ENCODE results near the gene COL5A1.

The COL5A1 gene

DNA sequence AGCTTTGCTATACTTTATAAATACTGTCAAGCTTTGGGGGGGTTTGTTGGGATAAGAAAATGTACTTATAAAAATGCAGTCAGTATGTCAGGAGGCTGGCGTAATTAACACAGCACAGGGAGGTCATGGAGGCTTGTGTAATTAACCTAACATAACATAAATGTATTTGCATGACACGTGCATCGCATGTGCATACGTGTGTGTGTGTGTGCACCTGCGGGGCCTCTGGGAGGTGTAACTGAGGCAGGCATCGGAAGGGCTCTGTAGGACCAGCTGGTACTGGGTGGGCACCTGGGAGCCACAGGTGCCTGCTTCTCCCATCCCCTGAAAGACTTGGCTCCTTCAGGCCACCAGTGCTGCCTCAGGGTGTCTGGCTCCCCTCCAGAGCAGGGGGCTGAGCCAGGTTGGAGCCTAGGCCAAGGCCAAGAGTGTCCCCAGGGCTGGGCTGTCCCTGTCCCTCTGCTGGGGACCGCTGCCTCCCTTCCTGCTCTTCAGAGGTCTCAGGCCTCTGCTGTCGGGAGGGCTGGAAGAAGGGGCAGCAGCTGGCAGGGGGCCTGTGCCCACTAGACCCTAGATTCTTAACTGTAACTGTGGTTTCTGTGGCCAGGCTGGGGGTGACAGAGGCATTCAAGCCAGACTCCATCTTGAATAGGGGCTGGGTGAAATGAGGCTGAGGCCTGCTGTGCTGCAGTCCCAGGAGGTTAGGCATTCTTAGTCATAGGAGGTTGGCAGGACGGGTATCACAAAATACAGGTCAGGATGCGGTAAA, 248.0 kb downstream of the COL5A1 start:
- TF ChIP-seq, protein P1, sequence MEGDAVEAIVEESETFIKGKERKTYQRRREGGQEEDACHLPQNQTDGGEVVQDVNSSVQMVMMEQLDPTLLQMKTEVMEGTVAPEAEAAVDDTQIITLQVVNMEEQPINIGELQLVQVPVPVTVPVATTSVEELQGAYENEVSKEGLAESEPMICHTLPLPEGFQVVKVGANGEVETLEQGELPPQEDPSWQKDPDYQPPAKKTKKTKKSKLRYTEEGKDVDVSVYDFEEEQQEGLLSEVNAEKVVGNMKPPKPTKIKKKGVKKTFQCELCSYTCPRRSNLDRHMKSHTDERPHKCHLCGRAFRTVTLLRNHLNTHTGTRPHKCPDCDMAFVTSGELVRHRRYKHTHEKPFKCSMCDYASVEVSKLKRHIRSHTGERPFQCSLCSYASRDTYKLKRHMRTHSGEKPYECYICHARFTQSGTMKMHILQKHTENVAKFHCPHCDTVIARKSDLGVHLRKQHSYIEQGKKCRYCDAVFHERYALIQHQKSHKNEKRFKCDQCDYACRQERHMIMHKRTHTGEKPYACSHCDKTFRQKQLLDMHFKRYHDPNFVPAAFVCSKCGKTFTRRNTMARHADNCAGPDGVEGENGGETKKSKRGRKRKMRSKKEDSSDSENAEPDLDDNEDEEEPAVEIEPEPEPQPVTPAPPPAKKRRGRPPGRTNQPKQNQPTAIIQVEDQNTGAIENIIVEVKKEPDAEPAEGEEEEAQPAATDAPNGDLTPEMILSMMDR (IDR thresholded peaks at IDR 0.05; ENCODE audit: borderline replicate concordance, control extremely low read depth, extremely low read depth, insufficient read depth, missing control alignments): no peak
- in situ Hi-C loops (cut with MboI; ENCODE audit: low sequenced_read_pairs, unreplicated experiment): no loop called here
- DNase-seq (ENCODE audit: low spot score): no peak

DNA sequence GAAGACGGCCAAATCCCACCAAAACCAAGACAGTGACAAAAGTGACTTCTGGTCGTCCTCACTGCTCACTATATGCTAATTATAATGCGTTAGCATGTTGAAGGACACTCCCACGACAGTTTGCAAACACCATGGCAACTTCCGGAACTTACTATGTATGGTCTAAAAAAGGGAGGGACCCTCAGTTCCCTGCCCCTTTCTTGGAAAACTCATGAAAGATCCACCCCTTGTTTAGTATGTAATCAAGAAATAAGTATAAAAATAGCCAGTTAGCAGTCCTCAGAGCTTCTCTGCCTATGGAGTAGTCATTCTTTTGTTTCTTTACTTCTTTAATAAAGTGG, 248.5 kb downstream of the COL5A1 start:
- in situ Hi-C loops (cut with MboI; ENCODE audit: low sequenced_read_pairs, unreplicated experiment): no loop called here
- TF ChIP-seq, protein P1 (IDR thresholded peaks at IDR 0.05; ENCODE audit: borderline replicate concordance, control extremely low read depth, extremely low read depth, insufficient read depth, missing control alignments): no peak
- DNase-seq (ENCODE audit: low spot score): no peak

DNA sequence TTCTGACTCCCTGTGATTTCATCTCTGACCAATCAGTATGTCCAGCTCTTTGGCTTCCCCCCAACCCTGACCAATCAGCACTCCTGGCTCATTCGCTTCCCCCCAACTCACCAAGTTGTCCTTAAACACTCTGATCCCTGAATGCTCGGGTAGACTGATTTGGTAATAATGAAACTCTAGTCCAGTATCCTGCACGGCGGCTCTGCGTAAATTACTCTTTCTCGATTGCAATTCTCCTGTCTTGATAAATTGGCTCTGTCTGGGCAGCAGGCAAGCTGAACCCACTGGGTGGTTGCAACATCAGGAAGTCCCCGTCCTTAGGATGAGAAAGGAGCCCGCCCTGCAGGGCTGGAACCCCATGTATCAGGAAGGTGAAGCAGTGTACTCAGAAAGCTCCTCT, 249.4 kb downstream of the COL5A1 start:
- DNase-seq (ENCODE audit: low spot score): no peak
- in situ Hi-C loops (cut with MboI; ENCODE audit: low sequenced_read_pairs, unreplicated experiment): no loop called here
- TF ChIP-seq, protein P1 (IDR thresholded peaks at IDR 0.05; ENCODE audit: borderline replicate concordance, control extremely low read depth, extremely low read depth, insufficient read depth, missing control alignments): no peak

DNA sequence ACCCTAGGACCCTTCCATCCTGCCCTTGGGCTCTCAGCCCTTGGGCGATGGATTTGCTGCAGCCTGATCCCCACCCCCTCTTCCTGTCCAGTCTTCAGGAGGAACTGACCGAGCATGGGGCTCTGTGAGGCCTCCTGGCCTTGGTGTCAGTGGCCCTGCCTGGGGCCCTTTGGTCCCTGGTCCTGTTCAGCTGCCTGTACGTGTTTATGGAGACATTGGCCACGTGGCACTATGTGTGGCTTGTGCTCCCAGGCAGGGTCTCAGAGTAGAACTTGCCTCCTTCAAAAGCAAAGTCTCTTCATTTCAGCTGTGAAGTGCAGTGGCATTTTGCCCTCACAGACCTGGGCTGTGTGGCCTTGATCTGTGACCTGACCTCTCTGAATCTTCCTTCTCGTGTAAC, 250.1 kb downstream of the COL5A1 start:
- TF ChIP-seq, protein P1 (IDR thresholded peaks at IDR 0.05; ENCODE audit: borderline replicate concordance, control extremely low read depth, extremely low read depth, insufficient read depth, missing control alignments): no peak
- DNase-seq (ENCODE audit: low spot score): no peak
- in situ Hi-C loops (cut with MboI; ENCODE audit: low sequenced_read_pairs, unreplicated experiment): no loop called here

DNA sequence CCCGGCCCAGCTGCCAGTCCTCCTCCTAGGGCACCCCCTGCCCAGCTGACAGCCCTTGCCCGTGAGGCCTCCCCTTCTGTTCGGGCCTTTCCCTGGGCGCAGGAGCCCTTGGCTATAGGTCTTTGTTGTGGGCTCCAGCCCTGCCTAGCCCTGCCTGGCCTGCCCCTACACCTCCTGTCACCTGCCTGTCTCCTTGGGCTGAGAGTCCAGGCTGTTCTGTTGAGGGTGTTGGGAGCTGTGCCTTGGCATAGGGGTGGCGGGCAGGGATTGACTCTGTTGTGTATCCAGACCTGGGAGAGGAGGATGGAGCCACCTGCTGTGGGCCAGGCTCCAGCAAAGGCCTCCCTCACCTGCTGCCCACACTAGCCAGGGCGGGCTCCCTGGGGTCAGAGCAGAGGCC, 250.6 kb downstream of the COL5A1 start:
- in situ Hi-C loops (cut with MboI; ENCODE audit: low sequenced_read_pairs, unreplicated experiment): no loop called here
- DNase-seq (ENCODE audit: low spot score): no peak
- TF ChIP-seq, protein P1 (IDR thresholded peaks at IDR 0.05; ENCODE audit: borderline replicate concordance, control extremely low read depth, extremely low read depth, insufficient read depth, missing control alignments): no peak

DNA sequence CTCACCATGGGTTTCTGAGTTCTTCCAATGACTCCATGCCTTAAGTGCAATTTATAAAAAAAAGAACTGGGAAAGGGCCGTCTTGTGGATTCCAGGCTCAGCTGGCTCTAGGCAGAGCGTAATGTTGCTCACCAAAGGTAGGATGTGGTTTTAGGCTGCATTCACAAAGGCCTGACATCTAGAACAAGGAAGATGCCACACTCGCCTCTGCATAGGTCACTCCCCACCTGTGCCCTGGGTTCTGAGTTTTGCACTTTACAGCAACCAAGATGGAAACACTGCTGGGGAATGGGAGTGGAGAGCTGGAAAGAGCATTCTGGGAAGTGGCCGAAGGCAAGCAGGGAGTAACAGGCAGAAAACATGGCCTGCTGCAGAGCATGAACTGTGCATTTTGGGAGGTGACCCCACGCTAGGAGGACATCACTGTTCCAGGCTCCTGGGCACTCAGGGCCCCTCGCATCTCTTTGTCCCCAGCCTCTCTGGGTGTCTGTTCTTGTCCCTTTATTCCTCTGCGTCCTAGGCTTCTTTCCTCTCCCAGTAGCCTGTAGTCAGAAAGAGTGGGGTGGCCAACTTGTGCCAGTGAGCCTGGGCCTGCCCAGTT, 251.3 kb downstream of the COL5A1 start:
- TF ChIP-seq, protein P1 (IDR thresholded peaks at IDR 0.05; ENCODE audit: borderline replicate concordance, control extremely low read depth, extremely low read depth, insufficient read depth, missing control alignments): no peak
- in situ Hi-C loops (cut with MboI; ENCODE audit: low sequenced_read_pairs, unreplicated experiment): no loop called here
- no peak for DNase-seq (ENCODE audit: low spot score)

Measured in GM13976 (cell line).